K562 (cell line): Measurements from ENCODE around the gene ZNF428. TPM values are rescaled to one million over a fixed set of nuclear protein-coding genes. Genes with fewer than 3 reads are reported as not detected.

Experiments used
- BRD9 ChIP-seq: fragments of 450-650 bp; IDR thresholded peaks from 2 replicates; pipeline ENCODE4 v1.6.1; 2018; ENCODE audit warnings: low read depth; ENCODE audit not compliant: partially characterized antibody
- CHCHD3 ChIP-seq: fragments of 250-450 bp; sonication (Bioruptor Pico); IDR thresholded peaks from 2 replicates; pipeline ENCODE4 v2.1.2; 2022; ENCODE audit warnings: mild to moderate bottlenecking
- E2F3 ChIP-seq: fragments of 250-450 bp; sonication (Bioruptor Pico); IDR thresholded peaks from 2 replicates; pipeline ENCODE4 v1.4.0; 2020; ENCODE audit warnings: mild to moderate bottlenecking
- HLTF ChIP-seq: fragments of 450-650 bp; IDR thresholded peaks from 2 replicates; pipeline ENCODE4 v1.6.1; 2016
- KHSRP ChIP-seq: fragments of 450-650 bp; IDR thresholded peaks from 2 replicates; pipeline ENCODE4 v1.6.1; 2017
- LEF1 ChIP-seq: fragments of 450-650 bp; IDR thresholded peaks from 2 replicates; pipeline ENCODE4 v1.6.1; 2016; ENCODE audit warnings: mild to moderate bottlenecking
- MTF1 ChIP-seq: fragments of 250-450 bp; sonication (Bioruptor Pico); IDR thresholded peaks from 2 replicates; pipeline ENCODE4 v1.9.0; 2021; ENCODE audit warnings: moderate library complexity, mild to moderate bottlenecking, inconsistent platforms, borderline replicate concordance
- MYBL2 ChIP-seq, 2 experiments: fragments of 450-650 bp in 1 of 2; sonication (generic) in 1 of 2; formaldehyde crosslinking in 1 of 2; IDR thresholded peaks; 2 replicates each; pipeline versions ENCODE4 v1.6.1 to v1.8.1; 2017 to 2022; ENCODE audit warnings: borderline replicate concordance in 1 of 2, inconsistent platforms in 1 of 2, low read depth in 1 of 2, mild to moderate bottlenecking in 1 of 2, missing genetic modification reagents in 1 of 2, moderate library complexity in 1 of 2
- PURB ChIP-seq: sonication (generic); formaldehyde crosslinking; IDR thresholded peaks from 2 replicates; pipeline ENCODE4 v1.9.0; 2021; ENCODE audit warnings: low read depth, mild to moderate bottlenecking, missing genetic modification reagents
- RFX5 ChIP-seq: IDR thresholded peaks from 2 replicates; pipeline ENCODE4 v1.6.1; 2011; ENCODE audit warnings: low read depth, mild to moderate bottlenecking, improper control_type of control experiment, low read length
- SAP30 ChIP-seq: fragments of 200-600 bp; sonication (generic); IDR thresholded peaks from 2 replicates; pipeline ENCODE4 v1.6.1; 2012; ENCODE audit warnings: borderline replicate concordance, low read depth, mild to moderate bottlenecking, moderate library complexity, low read length, control low read depth, inconsistent platforms; ENCODE audit not compliant: insufficient read depth, poor library complexity, severe bottlenecking
- SNIP1 ChIP-seq: fragments of 450-650 bp; IDR thresholded peaks from 2 replicates; pipeline ENCODE4 v1.7.1; 2017; ENCODE audit warnings: low read depth, mild to moderate bottlenecking
- SP1 ChIP-seq: sonication (generic); formaldehyde crosslinking; IDR thresholded peaks from 2 replicates; pipeline ENCODE4 v1.8.1; 2022; ENCODE audit warnings: mild to moderate bottlenecking, missing genetic modification reagents
- STAT5B ChIP-seq: fragments of 250-450 bp; sonication (Bioruptor Pico); IDR thresholded peaks from 2 replicates; pipeline ENCODE4 v1.8.0; 2021; ENCODE audit warnings: mild to moderate bottlenecking, inconsistent platforms
- WHSC1 ChIP-seq: IDR thresholded peaks from one replicate; pipeline ENCODE4 v1.6.1; 2012; ENCODE audit warnings: low read length, control low read depth, inconsistent platforms
- ZBTB7A ChIP-seq: IDR thresholded peaks from 2 replicates; pipeline ENCODE4 v1.6.1; 2011; ENCODE audit warnings: low read depth, mild to moderate bottlenecking, low read length, moderate library complexity, borderline replicate concordance; ENCODE audit not compliant: control insufficient read depth
- ZBTB8A ChIP-seq: fragments of 450-650 bp; IDR thresholded peaks from 2 replicates; pipeline ENCODE4 v1.6.1; 2018; ENCODE audit warnings: mild to moderate bottlenecking, moderate library complexity; ENCODE audit not compliant: partially characterized antibody
- ZNF134 ChIP-seq: fragments of 250-450 bp; sonication (Bioruptor Pico); conservative IDR thresholded peaks from 2 replicates; pipeline ENCODE4 v1.4.0; 2020
- ZNF175 ChIP-seq: fragments of 200-800 bp; sonication (Bioruptor generic); IDR thresholded peaks from 2 replicates; pipeline ENCODE4 v1.6.1; 2016; ENCODE audit warnings: low read depth, mild to moderate bottlenecking, missing genetic modification characterization, missing compliant biosample characterization
- ZNF778 ChIP-seq: fragments of 450-650 bp; formaldehyde crosslinking; IDR thresholded peaks from 2 replicates; pipeline ENCODE4 v1.4.0; 2020; ENCODE audit warnings: mild to moderate bottlenecking, moderate library complexity
- polyA plus RNA-seq, 8 experiments: library from polyadenylated mRNA; depleted of rRNA in 4 of 8; stranded (reverse) in 5 of 8; unstranded in 3 of 8; fragments of >200 nt; fragmentation: Nextera tagmentation in 2 of 8; fragmentation: Illumina TruSeq in 1 of 8; extraction: Ambion mirVana in 2 of 8; extraction: Trizol in 1 of 8; gene quantifications; 2 replicates each; pipeline versions ENCODE4 v1.2.1 to v1.2.3, GENCODE V29; 2011 to 2014; ENCODE audit warnings: inconsistent platforms in 1 of 8, missing spikeins in 1 of 8
- total RNA-seq, 7 experiments: library from RNA; depleted of rRNA in 6 of 7; stranded (reverse); fragments of >200 nt in 6 of 7; fragmentation: Illumina TruSeq in 2 of 7; extraction: Trizol in 2 of 7; gene quantifications; 2 replicates each; pipeline versions ENCODE4 v1.2.1 to v1.2.3, GENCODE V29; 2011 to 2021; ENCODE audit warnings: low replicate concordance in 1 of 7
- TF ChIP-seq, protein P1 (sequence below): fragments of 250-450 bp; sonication (Bioruptor Pico); IDR thresholded peaks from 2 replicates; pipeline ENCODE4 v1.8.0; 2022; ENCODE audit warnings: moderate library complexity, mild to moderate bottlenecking, inconsistent platforms
- TF ChIP-seq, protein P2 (sequence below): fragments of 250-450 bp; sonication (Bioruptor Pico); IDR thresholded peaks from 2 replicates; pipeline ENCODE4 v1.5.0; 2021; ENCODE audit warnings: mild to moderate bottlenecking, moderate library complexity
- TF ChIP-seq, protein P3 (sequence below): sonication (generic); formaldehyde crosslinking; IDR thresholded peaks from 2 replicates; pipeline ENCODE4 v1.8.1; 2022; ENCODE audit warnings: missing genetic modification reagents

ZNF428 gene
- total and polyA plus RNA-seq, 9 of the 15 experiments (the other 6 are each of a cell fraction or from before 2014, with no cell fraction given) = 0.15 to 85.7 (median 15.9) TPM

DNA sequence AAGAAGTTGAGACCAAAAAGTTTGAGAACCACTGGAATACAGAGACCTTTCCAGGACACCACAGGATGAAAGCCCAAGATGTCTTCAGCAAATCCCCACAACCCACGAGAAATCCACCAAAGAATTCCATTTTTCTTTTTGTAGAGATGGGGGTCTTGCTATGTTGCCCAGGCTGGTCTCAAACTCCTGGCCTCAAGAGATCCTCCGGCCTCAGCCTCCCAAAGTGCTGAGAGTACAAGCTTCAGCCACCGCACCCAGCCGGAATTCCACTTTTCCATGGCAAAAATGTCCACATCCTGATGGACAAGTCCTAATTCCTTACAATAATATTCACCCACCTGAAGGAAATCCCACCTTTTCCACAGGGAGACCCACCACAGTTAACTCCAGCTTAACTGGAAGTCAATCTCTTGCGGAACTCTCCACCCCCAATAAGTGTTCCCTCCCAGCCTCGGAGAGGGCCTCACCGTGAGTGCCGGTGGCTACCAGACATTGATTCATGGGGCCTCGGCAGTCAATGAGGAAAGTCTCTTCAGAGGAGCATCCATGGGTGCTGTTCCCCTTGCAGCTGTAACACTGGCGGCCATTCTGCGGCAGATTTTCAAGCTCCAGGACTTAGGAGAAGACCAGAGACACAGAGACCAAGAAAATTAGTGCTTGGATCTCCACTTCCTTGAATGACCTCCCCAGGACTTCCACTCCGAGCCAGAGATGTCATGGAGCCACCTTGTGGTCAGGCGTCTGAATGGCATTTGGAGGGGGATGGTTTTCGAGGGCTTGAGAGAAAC lies 32.5 kb upstream of the ZNF428 start (continued):
- TF ChIP-seq MYBL2 (IDR thresholded peaks at IDR 0.05; ENCODE audit: low read depth) (no peak), MYBL2 (CRISPR knock-in tag; IDR thresholded peaks at IDR 0.05; ENCODE audit: borderline replicate concordance) (no peak), RFX5 (no peak), ZNF134 (CRISPR knock-in tag) (no peak), E2F3 (CRISPR knock-in tag) (no peak), PURB (CRISPR knock-in tag) (no peak), STAT5B (CRISPR knock-in tag) (no peak), ZNF778 (CRISPR knock-in tag) (no peak), BRD9 (no peak), SAP30 (no peak), SP1 (CRISPR knock-in tag) (no peak), HLTF (no peak), MTF1 (no peak), ZBTB7A (no peak), ZBTB8A (no peak), ZNF175 (CRISPR knock-in tag) (no peak), CHCHD3 (CRISPR knock-in tag) (no peak), LEF1 (no peak), WHSC1 (no peak), KHSRP (no peak), SNIP1 (no peak)
- TF ChIP-seq, protein P1, sequence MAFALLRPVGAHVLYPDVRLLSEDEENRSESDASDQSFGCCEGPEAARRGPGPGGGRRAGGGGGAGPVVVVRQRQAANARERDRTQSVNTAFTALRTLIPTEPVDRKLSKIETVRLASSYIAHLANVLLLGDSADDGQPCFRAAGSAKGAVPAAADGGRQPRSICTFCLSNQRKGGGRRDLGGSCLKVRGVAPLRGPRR (CRISPR knock-in tag) = no peak
- TF ChIP-seq, protein P2, sequence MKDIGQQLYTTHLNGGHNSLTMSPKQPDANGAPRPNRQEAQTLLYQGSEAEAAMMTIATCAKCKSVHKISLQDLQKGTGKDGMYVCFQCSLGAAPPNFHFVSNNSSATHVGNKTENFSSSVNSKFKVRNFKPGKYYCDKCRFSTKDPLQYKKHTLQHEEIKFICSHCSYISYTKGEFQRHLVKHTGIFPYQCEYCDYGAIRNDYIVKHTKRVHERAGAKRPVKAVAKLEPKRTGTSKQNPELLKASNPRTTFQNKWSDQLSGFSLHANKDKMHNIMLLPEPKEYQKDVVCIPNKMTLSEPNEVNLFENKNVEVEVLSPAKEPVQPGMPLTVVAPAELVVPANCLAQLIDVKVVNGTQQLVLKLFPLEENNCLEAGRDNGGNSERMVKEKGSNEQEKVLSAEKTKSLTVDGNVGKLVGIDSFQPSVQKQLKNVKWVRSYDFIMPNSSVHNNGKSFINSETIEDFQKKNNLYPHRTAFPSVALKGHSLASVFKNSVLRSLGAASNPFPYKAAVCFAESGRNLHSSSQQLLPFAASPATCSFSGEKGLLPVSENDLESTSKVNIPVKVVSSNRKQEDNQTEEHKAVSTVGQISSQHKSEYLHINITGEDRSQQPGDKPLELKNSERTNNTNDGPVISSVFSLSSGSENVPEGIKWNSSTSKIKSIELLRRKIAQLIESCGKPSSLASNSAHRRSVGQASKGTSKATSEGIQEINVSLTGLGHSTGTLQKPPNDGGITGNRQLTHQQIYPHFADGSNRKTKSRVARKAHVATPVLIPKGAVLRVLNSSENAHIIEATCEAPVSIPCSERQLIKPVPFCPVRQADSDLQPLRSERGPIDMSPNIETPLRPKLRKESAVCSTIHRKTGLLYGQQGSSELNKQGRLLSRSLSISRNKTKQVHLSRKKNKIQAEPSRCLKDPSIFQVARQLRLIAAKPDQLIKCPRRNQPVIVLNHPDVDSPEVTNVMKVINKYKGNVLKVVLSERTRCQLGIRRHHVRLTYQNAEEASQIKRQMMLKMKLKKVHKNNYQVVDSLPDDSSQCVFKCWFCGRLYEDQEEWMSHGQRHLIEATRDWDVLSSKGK (CRISPR knock-in tag) = no peak
- TF ChIP-seq, protein P3, sequence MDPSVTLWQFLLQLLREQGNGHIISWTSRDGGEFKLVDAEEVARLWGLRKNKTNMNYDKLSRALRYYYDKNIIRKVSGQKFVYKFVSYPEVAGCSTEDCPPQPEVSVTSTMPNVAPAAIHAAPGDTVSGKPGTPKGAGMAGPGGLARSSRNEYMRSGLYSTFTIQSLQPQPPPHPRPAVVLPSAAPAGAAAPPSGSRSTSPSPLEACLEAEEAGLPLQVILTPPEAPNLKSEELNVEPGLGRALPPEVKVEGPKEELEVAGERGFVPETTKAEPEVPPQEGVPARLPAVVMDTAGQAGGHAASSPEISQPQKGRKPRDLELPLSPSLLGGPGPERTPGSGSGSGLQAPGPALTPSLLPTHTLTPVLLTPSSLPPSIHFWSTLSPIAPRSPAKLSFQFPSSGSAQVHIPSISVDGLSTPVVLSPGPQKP (CRISPR knock-in tag) = no peak
